Activated B cell treated with CpG ODN at 0.5 μM for 24 hours (primary cell): ENCODE data around the gene TTC7B. TPM values are rescaled to one million over a fixed set of nuclear protein-coding genes. Genes with fewer than 3 reads are reported as not detected.

Source experiments
- ATAC-seq: fragments of 200-7000 bp; cut with Tn5 transposase; one replicate; pipeline ENCODE4 v1.10.0; 2021; ENCODE audit warnings: low read depth, mild to moderate bottlenecking, moderate library complexity
- CTCF ChIA-PET: fragments of 350-600 bp; sonication (Branson Sonifier 250); formaldehyde crosslinking; loops from one replicate; lab custom pipeline; 2021; ENCODE audit warnings: antibody characterized with exemption; lab: Charles Lee
- POLR2A ChIA-PET: fragments of 350-600 bp; sonication (Branson Sonifier 250); formaldehyde crosslinking; loops from one replicate; lab custom pipeline; 2021; ENCODE audit warnings: antibody characterized with exemption; lab: Charles Lee
- DNase-seq: peaks from one replicate; pipeline ENCODE4 v3.0.0; 2022
- H3K27ac Mint-ChIP-seq: one replicate; pipeline ENCODE4 v1.8.0; 2020; ENCODE audit warnings: mixed read lengths
- H3K27me3 Mint-ChIP-seq: one replicate; pipeline ENCODE4 v1.8.0; 2021; ENCODE audit warnings: mixed read lengths
- H3K36me3 Mint-ChIP-seq: one replicate; pipeline ENCODE4 v1.8.0; 2021; ENCODE audit warnings: low read depth, mixed read lengths
- H3K4me1 Mint-ChIP-seq: one replicate; pipeline ENCODE4 v1.8.0; 2021; ENCODE audit warnings: mixed read lengths
- H3K4me3 Mint-ChIP-seq: one replicate; pipeline ENCODE4 v1.8.0; 2020; ENCODE audit warnings: mild to moderate bottlenecking, mixed read lengths
- H3K9me3 Mint-ChIP-seq: one replicate; pipeline ENCODE4 v1.8.0; 2020; ENCODE audit warnings: mixed read lengths
- CTCF ChIP-seq: fragments of 200-600 bp; IDR thresholded peaks from one replicate; pipeline ENCODE4 v1.8.0; 2022; ENCODE audit warnings: antibody characterized with exemption, mild to moderate bottlenecking
- intact Hi-C: fragments of 100-400 bp; cut with micrococcal nuclease; formaldehyde crosslinking; loops from one replicate; pipeline ENCODE4 v1.15.1; 2024
- total RNA-seq: library from RNA; stranded (reverse); gene quantifications from 2 replicates; pipeline ENCODE4 v1.2.3, GENCODE V29; 2022

Gene TTC7B
- total RNA-seq, 1 donor from 2014 or later = 1.9 TPM

GRCh38 chr14:90488256-90488655 lies 328.0 kb downstream of the TTC7B start:
- Mint-ChIP-seq H3K9me3 (no peaks in the 10 kb centered on the region), H3K4me1 (no peaks in the 10 kb centered on the region), H3K36me3 (no peaks in the 10 kb centered on the region), H3K27ac (no peak overlapping the region), H3K27me3 (peaks cover 14% of the 10 kb centered on the region), H3K4me3 (no peak overlapping the region)
- no peak for TF ChIP-seq CTCF
- ChIA-PET POLR2A (no interaction called here), CTCF (no interaction called here)
- no peak for ATAC-seq
- no peak for DNase-seq
- intact Hi-C loops = no loop called here

- no peaks in the 10 kb centered on the region for H3K36me3 Mint-ChIP-seq
- CTCF ChIA-PET = no interaction called here
- intact Hi-C loops = no loop called here
Observed at GRCh38 chr14:90487462-90487861, 328.8 kb downstream of the TTC7B start.

GRCh38 chr14:90487031-90487430 lies 329.2 kb downstream of the TTC7B start:
- Mint-ChIP-seq H3K36me3 (no peaks in the 10 kb centered on the region), H3K9me3 (no peaks in the 10 kb centered on the region), H3K27ac (no peak overlapping the region), H3K27me3 (peaks cover 20% of the 10 kb centered on the region), H3K4me3 (no peak overlapping the region), H3K4me1 (no peaks in the 10 kb centered on the region)
- CTCF ChIA-PET = no interaction called here
- DNase-seq (no peak), ATAC-seq (no peak)
- no peak for TF ChIP-seq CTCF
- POLR2A ChIA-PET = no interaction called here
- intact Hi-C loops = no loop called here

More at GRCh38 chr14:90487462-90487861, 328.8 kb downstream of the TTC7B start:
- Mint-ChIP-seq H3K4me1 (no peaks in the 10 kb centered on the region), H3K27me3 (peaks cover 18% of the 10 kb centered on the region), H3K4me3 (no peak overlapping the region), H3K9me3 (no peaks in the 10 kb centered on the region), H3K27ac (no peak overlapping the region)
- TF ChIP-seq CTCF = no peak
- POLR2A ChIA-PET = no interaction called here
- DNase-seq = no peak
- no peak for ATAC-seq

GRCh38 chr14:90484291-90484690 lies 331.9 kb downstream of the TTC7B start:
- ChIA-PET CTCF (no interaction called here), POLR2A (no interaction called here)
- H3K36me3 Mint-ChIP-seq = no peaks in the 10 kb centered on the region
- H3K27ac Mint-ChIP-seq = no peak overlapping the region
- peaks cover 23% of the 10 kb centered on the region for H3K27me3 Mint-ChIP-seq
- intact Hi-C loops = no loop called here
- no peak overlapping the region for H3K4me3 Mint-ChIP-seq
- H3K4me1 Mint-ChIP-seq = no peaks in the 10 kb centered on the region
- no peak for TF ChIP-seq CTCF
- ATAC-seq = no peak
- no peak for DNase-seq
- H3K9me3 Mint-ChIP-seq = peaks cover 3% of the 10 kb centered on the region

- intact Hi-C loops = no loop called here
- Mint-ChIP-seq H3K27ac (no peak overlapping the region), H3K36me3 (no peaks in the 10 kb centered on the region), H3K9me3 (peaks cover 3% of the 10 kb centered on the region), H3K4me1 (no peaks in the 10 kb centered on the region), H3K27me3 (peaks cover 23% of the 10 kb centered on the region), H3K4me3 (no peak overlapping the region)
- ChIA-PET POLR2A (no interaction called here), CTCF (no interaction called here)
- ATAC-seq = no peak
- no peak for TF ChIP-seq CTCF
- no peak for DNase-seq
Observed at GRCh38 chr14:90483571-90483974, 332.7 kb downstream of the TTC7B start.
